Colonic mucosa (tissue), 4 donors: ENCODE results near the gene SH2D2A. TPM values are rescaled to one million over a fixed set of nuclear protein-coding genes. Genes with fewer than 3 reads are reported as not detected.

Experiments
- DNase-seq: peaks from one replicate; pipeline ENCODE4 v3.0.0-alpha.2; 2020
- H3K27ac ChIP-seq: fragments of 200-600 bp; one replicate; pipeline ENCODE4 v1.8.0; 2021
- H3K27me3 ChIP-seq: fragments of 200-600 bp; one replicate; pipeline ENCODE4 v1.8.0; 2021
- H3K36me3 ChIP-seq: fragments of 200-600 bp; one replicate; pipeline ENCODE4 v1.8.0; 2021
- H3K4me1 ChIP-seq: fragments of 200-600 bp; one replicate; pipeline ENCODE4 v1.8.0; 2021; ENCODE audit warnings: mild to moderate bottlenecking
- H3K4me3 ChIP-seq: fragments of 200-600 bp; one replicate; pipeline ENCODE4 v1.8.0; 2021
- H3K9ac ChIP-seq, 2 donors: one replicate each; pipeline ENCODE4 v1.7.0; 2013; ENCODE audit warnings: control low read depth in 2 of 2, low read depth in 2 of 2, low read length in 2 of 2
- H3K9me3 ChIP-seq: fragments of 200-600 bp; one replicate; pipeline ENCODE4 v1.8.0; 2021
- intact Hi-C: fragments of 100-400 bp; cut with DNase I; formaldehyde crosslinking; loops from one replicate; pipeline ENCODE4 v1.14.1; 2022
- total RNA-seq, 2 donors: library from RNA; stranded (reverse); fragmentation: NEBNext Ultra II Directional in 1 of 2; extraction: Animal tissue kit (Norgen Biotek cat#: 25700) in 1 of 2; gene quantifications; one replicate each; pipeline ENCODE4 v1.2.1, GENCODE V29; 2021
- TF ChIP-seq, protein P1 (sequence below): fragments of 200-600 bp; IDR thresholded peaks from one replicate; pipeline ENCODE4 v1.8.0; 2022; ENCODE audit warnings: antibody characterized with exemption, mild to moderate bottlenecking
- donor health status: healthy.
- donor health status: DM: no; HTN: no; CAD: no.
- donor health status: DM: no; HTN: no; CAD: no.

Gene SH2D2A
- total RNA-seq: 1 to 10 TPM; 1.9 to 3.1 TPM

GRCh38 chr1:156816561-156817328 lies at the start of gene SH2D2A:
SH2D2A (minus strand) TSS chr1:156816848; CDS start chr1:156816708, 140 bp downstream.
- peak; percentile 50 for DNase-seq
- Histone ChIP-seq H3K9me3 (no peaks in the 10 kb centered on the region), H3K36me3 (no peaks in the 10 kb centered on the region), H3K27me3 (no peaks in the 10 kb centered on the region), H3K4me1 (peaks cover 6% of the 10 kb centered on the region), H3K4me3 (no peak within 1 kb of the TSS), H3K9ac (peak within 1 kb of the TSS; percentile 31 to 54), H3K27ac (peak within 1 kb of the TSS; percentile 46)
- intact Hi-C loops: no loop called here
- TF ChIP-seq, protein P1, sequence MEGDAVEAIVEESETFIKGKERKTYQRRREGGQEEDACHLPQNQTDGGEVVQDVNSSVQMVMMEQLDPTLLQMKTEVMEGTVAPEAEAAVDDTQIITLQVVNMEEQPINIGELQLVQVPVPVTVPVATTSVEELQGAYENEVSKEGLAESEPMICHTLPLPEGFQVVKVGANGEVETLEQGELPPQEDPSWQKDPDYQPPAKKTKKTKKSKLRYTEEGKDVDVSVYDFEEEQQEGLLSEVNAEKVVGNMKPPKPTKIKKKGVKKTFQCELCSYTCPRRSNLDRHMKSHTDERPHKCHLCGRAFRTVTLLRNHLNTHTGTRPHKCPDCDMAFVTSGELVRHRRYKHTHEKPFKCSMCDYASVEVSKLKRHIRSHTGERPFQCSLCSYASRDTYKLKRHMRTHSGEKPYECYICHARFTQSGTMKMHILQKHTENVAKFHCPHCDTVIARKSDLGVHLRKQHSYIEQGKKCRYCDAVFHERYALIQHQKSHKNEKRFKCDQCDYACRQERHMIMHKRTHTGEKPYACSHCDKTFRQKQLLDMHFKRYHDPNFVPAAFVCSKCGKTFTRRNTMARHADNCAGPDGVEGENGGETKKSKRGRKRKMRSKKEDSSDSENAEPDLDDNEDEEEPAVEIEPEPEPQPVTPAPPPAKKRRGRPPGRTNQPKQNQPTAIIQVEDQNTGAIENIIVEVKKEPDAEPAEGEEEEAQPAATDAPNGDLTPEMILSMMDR: no peak

DNA sequence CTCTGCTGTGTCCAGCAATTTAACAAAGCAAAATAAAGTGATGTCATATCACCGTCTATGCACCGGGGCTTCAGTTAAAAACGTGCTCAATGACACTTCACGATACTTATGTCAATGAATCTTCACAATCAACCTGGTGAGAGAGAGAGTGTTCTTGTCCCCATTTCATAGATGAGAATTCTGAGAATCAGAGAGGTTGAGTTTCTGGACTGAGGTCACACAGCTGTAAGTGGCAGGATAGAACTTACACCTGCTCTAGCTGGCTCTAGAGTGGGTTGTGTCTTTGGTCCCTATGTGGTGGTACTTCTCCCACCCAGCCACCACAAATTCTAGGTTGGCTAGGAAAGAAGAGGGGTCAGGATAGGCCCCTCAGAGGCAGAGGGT lies 49.2 kb upstream of the SH2D2A start:
- Histone ChIP-seq H3K4me3 (no peak overlapping the region), H3K36me3 (no peaks in the 10 kb centered on the region), H3K27me3 (peaks cover 13% of the 10 kb centered on the region), H3K27ac (no peak overlapping the region), H3K4me1 (no peaks in the 10 kb centered on the region), H3K9me3 (no peaks in the 10 kb centered on the region), H3K9ac (no peak overlapping the region)
- TF ChIP-seq, protein P1: no peak
- intact Hi-C loops: loop anchor here (10.0 kb wide), 1 partner anchor 241 kb away; no protein-coding TSS in a partner anchor
- no peak for DNase-seq

DNA sequence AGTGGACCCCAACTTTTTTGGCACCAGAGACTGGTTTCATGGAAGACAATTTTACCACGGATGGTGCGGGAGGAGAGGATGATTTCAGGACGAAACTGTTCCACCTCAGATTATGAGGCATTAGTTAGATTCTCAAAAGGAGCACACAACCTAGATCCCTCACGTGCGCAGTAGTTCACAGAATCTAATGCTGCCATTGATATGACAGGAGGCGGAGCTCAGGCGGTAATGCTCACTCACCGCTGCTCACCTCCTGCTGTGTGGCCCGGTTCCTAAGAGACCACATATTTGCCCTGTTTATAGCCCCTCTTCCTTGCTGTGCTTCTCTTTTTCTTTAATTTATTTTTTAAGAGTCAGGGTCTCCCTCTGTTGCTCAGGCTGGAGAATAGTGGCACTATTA lies 48.6 kb upstream of the SH2D2A start:
- Histone ChIP-seq H3K9me3 (no peaks in the 10 kb centered on the region), H3K36me3 (no peaks in the 10 kb centered on the region), H3K27ac (no peak overlapping the region), H3K4me3 (no peak overlapping the region), H3K9ac (no peak overlapping the region), H3K27me3 (peaks cover 19% of the 10 kb centered on the region), H3K4me1 (no peaks in the 10 kb centered on the region)
- intact Hi-C loops: loop anchor here (10.0 kb wide), 1 partner anchor 240 kb away; no protein-coding TSS in a partner anchor
- TF ChIP-seq, protein P1: no peak
- DNase-seq: no peak

GRCh38 chr1:156864796-156865195 lies 48.1 kb upstream of the SH2D2A start:
- Histone ChIP-seq H3K36me3 (no peaks in the 10 kb centered on the region), H3K27me3 (peaks cover 23% of the 10 kb centered on the region), H3K9ac (no peak overlapping the region), H3K9me3 (no peaks in the 10 kb centered on the region), H3K27ac (no peak overlapping the region), H3K4me1 (peaks cover under 1% of the 10 kb centered on the region), H3K4me3 (no peak overlapping the region)
- DNase-seq: no peak
- intact Hi-C loops: loop anchor here (10.0 kb wide), 1 partner anchor 240 kb away; no protein-coding TSS in a partner anchor
- TF ChIP-seq, protein P1: no peak

- H3K9me3 ChIP-seq: no peaks in the 10 kb centered on the region
- no peak overlapping the region for H3K9ac ChIP-seq
- intact Hi-C loops: loop anchor here (10.0 kb wide), 1 partner anchor 239 kb away; no protein-coding TSS in a partner anchor
- H3K27ac ChIP-seq: no peak overlapping the region
- H3K27me3 ChIP-seq: peaks cover 34% of the 10 kb centered on the region
- H3K4me3 ChIP-seq: no peak overlapping the region
- no peak for DNase-seq
- H3K4me1 ChIP-seq: peaks cover 7% of the 10 kb centered on the region
- H3K36me3 ChIP-seq: no peaks in the 10 kb centered on the region
- TF ChIP-seq, protein P1: no peak
Measured at GRCh38 chr1:156863631-156864030, 47.0 kb upstream of the SH2D2A start.
